NOMO-1 treated with DMSO at 0.1 percent for 48 hours (cell line): ENCODE measurements around the gene TCHP.

Source experiments
- DNase-seq: peaks from one replicate; lab custom pipeline; 2025; ENCODE audit not compliant: unreplicated experiment; lab: John Stamatoyannopoulos, UW

Gene TCHP

GRCh38 chr12:109961201-109961600 is 61.1 kb downstream of the TCHP start:
- no peak for DNase-seq

- DNase-seq = no peak
These were observed 61.5 kb downstream of the TCHP start for GRCh38 chr12:109961612-109962011.

GRCh38 chr12:109962398-109962797 is 62.3 kb downstream of the TCHP start:
- DNase-seq = no peak

- DNase-seq = no peak
These were observed 63.3 kb downstream of the TCHP start for GRCh38 chr12:109963330-109963729.

- no peak for DNase-seq
These were observed 63.8 kb downstream of the TCHP start for GRCh38 chr12:109963743-109964429.

- DNase-seq = no peak
These were observed 66.5 kb downstream of the TCHP start for GRCh38 chr12:109966546-109966945.

- no peak for DNase-seq
These were observed 67.4 kb downstream of the TCHP start for GRCh38 chr12:109967383-109968031.
